T-helper 2 cell treated with Interferon-gamma antibody and Interleukin-4, amounts not matched to agents 5 μg/mL and 100 μg/mL, for 36 hours (primary cell): ENCODE results near the gene SLC22A12.

Experiments used
- DNase-seq: peaks from one replicate; pipeline ENCODE4 v3.0.0; 2021; ENCODE audit warnings: low spot score
- H3K27ac Mint-ChIP-seq: one replicate; pipeline ENCODE4 v1.8.0; 2021; ENCODE audit warnings: mild to moderate bottlenecking, mixed read lengths
- H3K27me3 Mint-ChIP-seq: one replicate; pipeline ENCODE4 v1.8.0; 2021; ENCODE audit warnings: low read depth, mixed read lengths
- H3K36me3 Mint-ChIP-seq: one replicate; pipeline ENCODE4 v1.8.0; 2021; ENCODE audit warnings: low read depth, mixed read lengths
- H3K4me1 Mint-ChIP-seq: one replicate; pipeline ENCODE4 v1.8.0; 2021; ENCODE audit warnings: low read depth, mixed read lengths
- H3K4me3 Mint-ChIP-seq: one replicate; pipeline ENCODE4 v1.8.0; 2022; ENCODE audit warnings: mild to moderate bottlenecking, moderate library complexity, mixed read lengths
- H3K9me3 Mint-ChIP-seq: one replicate; pipeline ENCODE4 v1.8.0; 2021; ENCODE audit warnings: mixed read lengths

The SLC22A12 gene

GRCh38 chr11:64642871-64643255 lies 51.8 kb downstream of the SLC22A12 start:
- H3K27ac Mint-ChIP-seq, result no peak overlapping the region
- no peaks in the 10 kb centered on the region for H3K36me3 Mint-ChIP-seq
- peaks cover 34% of the 10 kb centered on the region for H3K27me3 Mint-ChIP-seq
- DNase-seq, result no peak
- H3K4me1 Mint-ChIP-seq, result no peaks in the 10 kb centered on the region
- no peaks in the 10 kb centered on the region for H3K9me3 Mint-ChIP-seq
- no peak overlapping the region for H3K4me3 Mint-ChIP-seq

DNA sequence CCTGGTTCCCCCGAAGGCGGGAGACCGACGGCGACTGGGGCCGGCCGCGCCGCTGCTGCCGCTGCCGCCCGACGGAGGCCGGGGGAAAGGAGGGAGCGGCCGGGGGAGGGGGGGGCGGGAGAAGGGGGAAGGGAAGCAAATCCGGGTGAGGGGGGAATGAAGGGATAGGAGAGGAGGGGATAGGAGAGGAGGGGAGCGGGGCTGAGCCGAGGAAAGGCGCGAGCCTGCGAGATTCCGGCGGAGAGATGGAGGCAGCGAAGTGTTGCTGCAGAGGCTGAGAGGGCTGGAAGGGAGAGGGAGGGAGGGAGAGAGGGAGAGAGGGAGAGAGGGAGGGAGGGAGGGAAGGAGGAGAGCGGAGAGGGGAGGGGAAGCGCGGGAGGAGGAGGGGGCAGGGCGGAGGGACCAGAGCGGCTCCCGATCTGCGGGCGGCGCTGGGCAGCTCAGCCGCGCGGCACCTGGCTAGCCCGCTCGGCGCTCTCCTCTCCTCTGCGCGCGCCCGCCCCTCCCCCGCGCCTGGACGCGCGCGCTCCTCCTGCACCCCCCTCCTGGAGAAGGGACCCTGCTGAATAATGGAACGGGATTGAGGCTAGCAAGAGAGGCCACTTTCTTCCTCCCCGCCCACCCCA lies 52.3 kb downstream of the SLC22A12 start:
- Mint-ChIP-seq H3K36me3 (no peaks in the 10 kb centered on the region), H3K27ac (no peak overlapping the region), H3K9me3 (no peaks in the 10 kb centered on the region), H3K4me1 (no peaks in the 10 kb centered on the region), H3K27me3 (peaks cover 34% of the 10 kb centered on the region), H3K4me3 (no peak overlapping the region)
- DNase-seq, result no peak

- no peak for DNase-seq
- Mint-ChIP-seq H3K4me1 (no peaks in the 10 kb centered on the region), H3K36me3 (no peaks in the 10 kb centered on the region), H3K27ac (no peak overlapping the region), H3K9me3 (no peaks in the 10 kb centered on the region), H3K27me3 (peaks cover 34% of the 10 kb centered on the region), H3K4me3 (no peak overlapping the region)
Measured at GRCh38 chr11:64643920-64644646, 53.1 kb downstream of the SLC22A12 start.

GRCh38 chr11:64644647-64645275 lies 53.7 kb downstream of the SLC22A12 start:
- Mint-ChIP-seq H3K4me3 (no peak overlapping the region), H3K4me1 (no peaks in the 10 kb centered on the region), H3K36me3 (no peaks in the 10 kb centered on the region), H3K27ac (no peak overlapping the region), H3K9me3 (no peaks in the 10 kb centered on the region), H3K27me3 (peaks cover 36% of the 10 kb centered on the region)
- no peak for DNase-seq

GRCh38 chr11:64647019-64647779 lies 56.2 kb downstream of the SLC22A12 start:
- no peaks in the 10 kb centered on the region for H3K9me3 Mint-ChIP-seq
- H3K27me3 Mint-ChIP-seq, result peaks cover 36% of the 10 kb centered on the region
- H3K4me1 Mint-ChIP-seq, result no peaks in the 10 kb centered on the region

DNA sequence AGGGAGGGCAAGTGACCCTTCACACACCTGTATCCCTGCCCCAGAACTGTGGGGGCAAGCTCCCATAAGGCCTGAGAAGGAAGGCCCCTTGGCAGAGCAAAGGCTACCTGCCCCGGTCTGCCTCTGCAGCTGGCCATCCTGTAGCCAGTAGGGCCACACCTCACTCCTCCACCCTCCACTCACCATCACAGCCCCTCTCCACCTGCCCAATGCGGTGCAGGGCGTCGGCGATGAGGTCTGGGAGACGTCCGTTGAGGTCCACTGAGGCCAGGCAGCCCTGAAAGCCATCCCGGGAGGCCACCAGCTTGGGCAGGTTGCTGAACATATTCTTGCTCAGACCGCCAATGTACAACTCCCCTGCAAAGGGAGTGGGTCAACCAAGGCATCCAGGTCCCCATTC lies 57.5 kb downstream of the SLC22A12 start:
- Mint-ChIP-seq H3K9me3 (no peaks in the 10 kb centered on the region), H3K4me1 (no peaks in the 10 kb centered on the region), H3K36me3 (no peaks in the 10 kb centered on the region), H3K4me3 (no peak overlapping the region), H3K27me3 (peaks cover 37% of the 10 kb centered on the region), H3K27ac (no peak overlapping the region)
- no peak for DNase-seq

More at GRCh38 chr11:64647019-64647779, 56.2 kb downstream of the SLC22A12 start:
- Mint-ChIP-seq H3K36me3 (no peaks in the 10 kb centered on the region), H3K27ac (no peak overlapping the region), H3K4me3 (no peak overlapping the region)
- DNase-seq, result no peak

- Mint-ChIP-seq H3K4me1 (no peaks in the 10 kb centered on the region), H3K4me3 (no peak overlapping the region), H3K27ac (no peak overlapping the region), H3K36me3 (no peaks in the 10 kb centered on the region), H3K9me3 (no peaks in the 10 kb centered on the region), H3K27me3 (peaks cover 31% of the 10 kb centered on the region)
- DNase-seq, result no peak
Measured at GRCh38 chr11:64649291-64649697, 58.3 kb downstream of the SLC22A12 start.

DNA sequence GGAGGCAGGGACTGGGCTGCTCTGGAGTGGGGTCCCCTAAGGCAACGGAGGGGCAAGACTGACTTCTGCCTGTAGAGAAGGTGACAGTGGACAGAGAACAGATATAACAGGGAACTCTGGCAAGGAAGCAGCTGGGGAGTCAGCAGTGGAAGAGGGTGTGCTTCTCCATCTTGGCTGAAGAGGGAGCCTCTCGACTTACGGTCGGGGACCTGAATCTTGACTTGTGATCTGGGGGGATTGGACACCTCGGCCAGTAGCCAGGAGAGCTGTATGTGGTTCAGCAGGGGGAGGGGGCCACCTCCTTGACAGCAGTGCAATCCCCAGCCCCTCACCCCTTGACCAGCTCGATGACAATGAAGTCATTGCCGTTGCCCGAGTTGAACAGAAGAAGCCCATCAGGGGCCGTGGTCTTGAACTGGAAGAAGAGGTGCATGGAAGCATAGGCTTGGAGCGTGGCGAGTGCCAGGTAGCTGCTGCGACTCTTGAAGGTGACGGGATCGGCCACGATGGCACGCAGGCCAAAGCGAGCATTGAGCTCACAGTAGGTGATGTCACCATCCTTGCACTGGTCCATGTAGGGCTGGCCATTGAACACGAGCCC lies 60.0 kb downstream of the SLC22A12 start:
- Mint-ChIP-seq H3K4me3 (no peak overlapping the region), H3K9me3 (no peaks in the 10 kb centered on the region), H3K27ac (no peak overlapping the region), H3K36me3 (no peaks in the 10 kb centered on the region), H3K4me1 (no peaks in the 10 kb centered on the region), H3K27me3 (peaks cover 14% of the 10 kb centered on the region)
- DNase-seq, result no peak
